Activated B cell treated with CpG ODN at 0.5 μM for 24 hours (primary cell): ENCODE results near the gene GJB2. TPM values are rescaled to one million over a fixed set of nuclear protein-coding genes. Genes with fewer than 3 reads are reported as not detected.

ENCODE experiments used
- ATAC-seq: fragments of 200-7000 bp; cut with Tn5 transposase; one replicate; pipeline ENCODE4 v1.10.0; 2021; ENCODE audit warnings: low read depth, mild to moderate bottlenecking, moderate library complexity
- CTCF ChIA-PET: fragments of 350-600 bp; sonication (Branson Sonifier 250); formaldehyde crosslinking; loops from one replicate; lab custom pipeline; 2021; ENCODE audit warnings: antibody characterized with exemption; lab: Charles Lee
- POLR2A ChIA-PET: fragments of 350-600 bp; sonication (Branson Sonifier 250); formaldehyde crosslinking; loops from one replicate; lab custom pipeline; 2021; ENCODE audit warnings: antibody characterized with exemption; lab: Charles Lee
- DNase-seq: peaks from one replicate; pipeline ENCODE4 v3.0.0; 2022
- H3K27ac Mint-ChIP-seq: one replicate; pipeline ENCODE4 v1.8.0; 2020; ENCODE audit warnings: mixed read lengths
- H3K27me3 Mint-ChIP-seq: one replicate; pipeline ENCODE4 v1.8.0; 2021; ENCODE audit warnings: mixed read lengths
- H3K36me3 Mint-ChIP-seq: one replicate; pipeline ENCODE4 v1.8.0; 2021; ENCODE audit warnings: low read depth, mixed read lengths
- H3K4me1 Mint-ChIP-seq: one replicate; pipeline ENCODE4 v1.8.0; 2021; ENCODE audit warnings: mixed read lengths
- H3K4me3 Mint-ChIP-seq: one replicate; pipeline ENCODE4 v1.8.0; 2020; ENCODE audit warnings: mild to moderate bottlenecking, mixed read lengths
- H3K9me3 Mint-ChIP-seq: one replicate; pipeline ENCODE4 v1.8.0; 2020; ENCODE audit warnings: mixed read lengths
- CTCF ChIP-seq: fragments of 200-600 bp; IDR thresholded peaks from one replicate; pipeline ENCODE4 v1.8.0; 2022; ENCODE audit warnings: antibody characterized with exemption, mild to moderate bottlenecking
- intact Hi-C: fragments of 100-400 bp; cut with micrococcal nuclease; formaldehyde crosslinking; loops from one replicate; pipeline ENCODE4 v1.15.1; 2024
- total RNA-seq: library from RNA; stranded (reverse); gene quantifications from 2 replicates; pipeline ENCODE4 v1.2.3, GENCODE V29; 2022

Gene GJB2
- total RNA-seq, 1 donor from 2014 or later: not detected

DNA sequence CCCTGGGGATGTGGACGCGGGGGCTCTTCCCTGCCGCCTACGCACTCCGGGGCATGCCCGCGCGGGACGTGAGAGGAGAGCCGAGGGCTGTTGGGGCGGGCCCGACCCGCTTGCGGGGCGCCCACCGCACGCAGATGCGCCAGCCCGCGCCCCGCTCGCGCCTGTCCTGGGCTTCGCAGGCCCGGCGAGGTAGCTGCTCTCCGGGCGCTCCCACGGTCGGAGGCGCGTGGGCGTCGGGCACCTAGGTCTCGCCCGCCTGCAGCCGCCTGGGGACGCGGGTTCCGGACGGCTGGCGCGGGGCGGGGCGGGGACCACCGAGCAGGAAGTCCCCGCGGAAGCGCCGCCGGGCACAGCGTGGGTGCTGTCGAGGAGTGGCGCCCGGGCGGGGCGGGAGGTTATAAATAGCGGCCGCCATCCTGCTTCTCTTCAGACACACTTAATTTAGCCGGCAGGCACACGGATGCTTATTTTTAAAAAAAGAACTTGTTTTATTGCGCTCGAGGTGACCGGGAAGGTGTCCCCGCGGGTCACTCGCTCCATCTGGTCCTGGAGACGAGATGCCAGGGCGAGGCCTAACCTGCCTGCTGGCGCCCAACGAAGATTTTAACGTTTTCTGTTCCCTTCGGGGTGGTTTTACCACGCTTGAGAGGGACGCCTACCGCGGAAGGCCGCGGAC lies 31.3 kb downstream of the GJB2 start:
- TF ChIP-seq CTCF: no peak
- ChIA-PET CTCF (interaction anchor here (0.9 to 3.4 kb wide), 3 partner anchors 14 to 177 kb away, joined by 3 to 14 read pairs (median 4); no protein-coding TSS in a partner anchor), POLR2A (interaction anchor here (1.0 to 1.4 kb wide), 3 partner anchors 12 to 298 kb away, joined by 3 read pairs; partner anchors contain the start of gene ZMYM5)
- intact Hi-C loops: loop anchor here (1.0 to 5.0 kb wide), 6 partner anchors 13 to 529 kb away; partner anchors contain the start of genes MPHOSPH8, PSPC1 and ZMYM2
- peaks cover 18% of the 10 kb centered on the region for H3K4me1 Mint-ChIP-seq
- DNase-seq (peak; percentile 64), ATAC-seq (peak; percentile 78)
- peaks cover 10% of the 10 kb centered on the region for H3K27me3 Mint-ChIP-seq
- H3K4me3 Mint-ChIP-seq: peak overlapping the region; percentile 85
- H3K36me3 Mint-ChIP-seq: no peaks in the 10 kb centered on the region
- no peak overlapping the region for H3K27ac Mint-ChIP-seq
- no peaks in the 10 kb centered on the region for H3K9me3 Mint-ChIP-seq

DNA sequence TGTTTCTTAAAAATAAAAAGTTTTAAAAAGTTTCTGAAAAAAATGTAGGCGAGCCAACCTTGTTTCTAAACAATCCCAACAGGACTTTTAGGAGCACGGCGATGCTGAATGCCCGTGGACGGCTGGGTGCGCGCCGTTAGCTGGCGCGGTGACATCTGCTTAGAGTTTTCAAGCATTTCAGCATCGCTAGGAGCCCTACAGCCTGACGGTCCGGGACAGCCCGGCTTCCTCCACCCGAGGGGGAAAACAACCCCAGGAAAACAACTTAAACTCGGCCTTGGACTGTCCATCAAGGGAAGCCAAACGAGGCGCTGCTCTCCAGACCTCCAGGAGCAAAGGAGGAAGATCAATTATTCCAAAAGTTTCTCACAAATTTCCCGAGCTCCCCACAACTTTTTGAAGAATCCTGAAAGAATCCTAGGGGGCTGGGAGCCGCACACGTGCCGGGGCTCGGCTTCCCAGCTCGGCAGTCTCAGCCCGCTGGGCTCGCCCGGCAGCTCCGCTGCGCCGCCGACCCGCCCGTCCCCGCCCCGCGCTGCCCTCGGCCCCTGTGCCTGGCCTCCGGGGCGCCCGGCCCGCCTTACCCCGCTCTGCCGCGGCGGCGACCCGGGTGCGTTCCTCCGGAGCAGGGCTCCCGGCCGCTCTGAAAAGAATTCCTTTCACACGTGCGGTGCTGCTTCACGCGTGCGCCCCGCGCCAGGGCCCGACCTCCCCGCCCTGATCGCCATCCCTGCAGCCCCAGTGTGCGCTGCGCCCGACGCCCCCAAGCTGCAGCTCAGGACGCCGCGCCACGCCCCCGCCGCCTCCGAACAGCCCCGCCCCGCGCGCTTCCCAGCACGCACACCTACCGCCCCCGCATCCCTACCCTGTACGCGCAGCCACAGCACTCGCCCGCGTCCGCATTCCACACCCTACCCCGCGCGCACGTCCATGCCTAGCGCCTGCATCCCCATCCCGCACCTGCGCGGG lies 32.1 kb downstream of the GJB2 start, which contains the start of gene GJA3:
Gene GJA3, minus strand, starts transcription at position 747 of the 969 bp plus-strand sequence. CDS start 17,764 bp downstream, outside the sequence.
- no peak for TF ChIP-seq CTCF
- intact Hi-C loops: loop anchor here (1.0 to 5.0 kb wide), 6 partner anchors 14 to 528 kb away; partner anchors contain the start of genes MPHOSPH8, PSPC1 and ZMYM2
- DNase-seq (peak; percentile 54), ATAC-seq (peak; percentile 66)
- ChIA-PET POLR2A (interaction anchor here (1.0 to 1.4 kb wide), 3 partner anchors 13 to 297 kb away, joined by 3 read pairs; partner anchors contain the start of gene ZMYM5), CTCF (interaction anchor here (3.4 kb wide), 1 partner anchor 176 kb away, joined by 14 read pairs; no protein-coding TSS in a partner anchor)
- Mint-ChIP-seq H3K36me3 (no peaks in the 10 kb centered on the region), H3K9me3 (no peaks in the 10 kb centered on the region), H3K27me3 (peaks cover 5% of the 10 kb centered on the region), H3K27ac (no peak within 1 kb of the TSS), H3K4me1 (peaks cover 18% of the 10 kb centered on the region), H3K4me3 (peak within 1 kb of the TSS; percentile 85)

- peaks cover 18% of the 10 kb centered on the region for H3K4me1 Mint-ChIP-seq
- peak overlapping the region; percentile 85 for H3K4me3 Mint-ChIP-seq
- POLR2A ChIA-PET: interaction anchor here (1.4 kb wide), 1 partner anchor 175 kb away, joined by 3 read pairs; no protein-coding TSS in a partner anchor
- H3K36me3 Mint-ChIP-seq: no peaks in the 10 kb centered on the region
- peaks cover 3% of the 10 kb centered on the region for H3K27me3 Mint-ChIP-seq
- no peak for TF ChIP-seq CTCF
- no peak overlapping the region for H3K27ac Mint-ChIP-seq
- CTCF ChIA-PET: interaction anchor here (3.4 kb wide), 1 partner anchor 175 kb away, joined by 14 read pairs; no protein-coding TSS in a partner anchor
- intact Hi-C loops: loop anchor here (5.0 kb wide), 3 partner anchors 97 to 527 kb away; partner anchors contain the start of genes MPHOSPH8 and PSPC1
- no peaks in the 10 kb centered on the region for H3K9me3 Mint-ChIP-seq
- ATAC-seq (no peak), DNase-seq (no peak)
Observed at GRCh38 chr13:20159646-20160305, 33.0 kb downstream of the GJB2 start.

- ATAC-seq (no peak), DNase-seq (no peak)
- H3K4me1 Mint-ChIP-seq: peaks cover 13% of the 10 kb centered on the region
- POLR2A ChIA-PET: no interaction called here
- no peak overlapping the region for H3K4me3 Mint-ChIP-seq
- H3K36me3 Mint-ChIP-seq: no peaks in the 10 kb centered on the region
- no peaks in the 10 kb centered on the region for H3K9me3 Mint-ChIP-seq
- intact Hi-C loops: no loop called here
- no peak overlapping the region for H3K27ac Mint-ChIP-seq
- CTCF ChIA-PET: no interaction called here
- TF ChIP-seq CTCF: no peak
- peaks cover 2% of the 10 kb centered on the region for H3K27me3 Mint-ChIP-seq
Observed at GRCh38 chr13:20157151-20157796, 35.5 kb downstream of the GJB2 start.
